Measurements from ENCODE around the gene GNLY.

DNA sequence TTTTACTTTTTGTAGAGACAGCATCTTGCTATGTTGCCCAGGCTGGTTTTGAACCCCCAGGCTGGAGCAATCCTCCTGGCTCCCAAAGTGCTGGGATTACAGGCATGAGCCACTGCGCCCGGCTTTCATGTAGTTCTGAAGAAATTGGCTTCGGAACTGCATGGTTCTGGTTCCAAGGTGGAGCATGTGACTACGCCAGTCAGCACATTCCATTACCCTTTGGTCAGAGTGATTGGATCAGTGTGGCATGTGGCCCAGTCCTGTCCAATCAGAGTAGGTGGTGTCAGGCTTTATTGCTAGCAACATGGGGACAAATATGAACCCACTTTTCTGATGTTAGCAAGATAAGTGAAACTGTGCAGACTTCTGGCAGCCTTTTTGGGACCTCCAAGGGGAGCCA, 43.3 kb downstream of the GNLY start:
- TF ChIP-seq ZNF782 (CRISPR knock-in tag; IDR thresholded peaks at IDR 0.05; ENCODE audit: borderline replicate concordance) (no peak), CTCF (CRISPR knock-in tag; IDR thresholded peaks at IDR 0.05) (no peak), HDAC6 (IDR thresholded peaks at IDR 0.05; ENCODE audit: low read depth, low read length) (no peak), ZFX (CRISPR knock-in tag; IDR thresholded peaks at IDR 0.05; ENCODE audit: low read depth) (no peak), ZFP90 (CRISPR knock-in tag; IDR thresholded peaks at IDR 0.05; ENCODE audit: borderline replicate concordance) (no peak), ZNF792 (CRISPR knock-in tag; IDR thresholded peaks at IDR 0.05) (no peak), RAD51 (IDR thresholded peaks at IDR 0.05; ENCODE audit: borderline replicate concordance) (no peak), ZFP36 (IDR thresholded peaks at IDR 0.05; ENCODE audit: borderline replicate concordance, low read depth, low read length, partially characterized antibody) (no peak), ZNF790 (CRISPR knock-in tag; IDR thresholded peaks at IDR 0.05; ENCODE audit: borderline replicate concordance) (no peak), EP300 (IDR thresholded peaks at IDR 0.05; ENCODE audit: low read depth in 2 of 2, low read length in 2 of 2) (no peak), EP300 (CRISPR knock-in tag; IDR thresholded peaks at IDR 0.05; ENCODE audit: borderline replicate concordance) (no peak), ESRRA (CRISPR knock-in tag; IDR thresholded peaks at IDR 0.05; ENCODE audit: low read depth) (no peak), ZNF775 (CRISPR knock-in tag; IDR thresholded peaks at IDR 0.05; ENCODE audit: borderline replicate concordance) (no peak), CBFB (CRISPR knock-in tag; IDR thresholded peaks at IDR 0.05) (no peak)
